Measurements from ENCODE around the gene ARHGAP10.
A peak's percentile ranks its signal among the peaks of the same experiment; 100 is the strongest.

Gene ARHGAP10

DNA sequence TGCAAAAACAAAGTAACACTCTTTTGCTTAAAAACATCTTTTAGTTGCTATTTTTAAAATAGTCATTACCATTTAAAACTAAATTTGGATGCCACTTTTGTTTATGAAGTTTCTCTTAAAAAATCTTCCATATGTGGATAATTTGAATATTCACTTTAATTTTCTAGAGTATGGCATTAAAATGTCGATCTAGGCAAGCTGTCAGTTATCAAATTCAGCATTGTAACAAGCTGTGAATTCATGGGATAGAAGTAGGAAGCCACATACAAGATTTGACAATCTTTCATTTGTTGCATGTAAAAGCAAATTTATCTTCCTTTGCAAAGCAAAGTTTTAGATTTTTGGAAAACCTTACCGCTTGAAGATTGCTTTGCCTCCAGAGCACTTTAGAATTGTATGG is 191.5 kb downstream of the ARHGAP10 start:
- TF ChIP-seq, protein P1, sequence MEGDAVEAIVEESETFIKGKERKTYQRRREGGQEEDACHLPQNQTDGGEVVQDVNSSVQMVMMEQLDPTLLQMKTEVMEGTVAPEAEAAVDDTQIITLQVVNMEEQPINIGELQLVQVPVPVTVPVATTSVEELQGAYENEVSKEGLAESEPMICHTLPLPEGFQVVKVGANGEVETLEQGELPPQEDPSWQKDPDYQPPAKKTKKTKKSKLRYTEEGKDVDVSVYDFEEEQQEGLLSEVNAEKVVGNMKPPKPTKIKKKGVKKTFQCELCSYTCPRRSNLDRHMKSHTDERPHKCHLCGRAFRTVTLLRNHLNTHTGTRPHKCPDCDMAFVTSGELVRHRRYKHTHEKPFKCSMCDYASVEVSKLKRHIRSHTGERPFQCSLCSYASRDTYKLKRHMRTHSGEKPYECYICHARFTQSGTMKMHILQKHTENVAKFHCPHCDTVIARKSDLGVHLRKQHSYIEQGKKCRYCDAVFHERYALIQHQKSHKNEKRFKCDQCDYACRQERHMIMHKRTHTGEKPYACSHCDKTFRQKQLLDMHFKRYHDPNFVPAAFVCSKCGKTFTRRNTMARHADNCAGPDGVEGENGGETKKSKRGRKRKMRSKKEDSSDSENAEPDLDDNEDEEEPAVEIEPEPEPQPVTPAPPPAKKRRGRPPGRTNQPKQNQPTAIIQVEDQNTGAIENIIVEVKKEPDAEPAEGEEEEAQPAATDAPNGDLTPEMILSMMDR (IDR thresholded peaks at IDR 0.05; ENCODE audit: low read depth, low read length, missing control alignments) = no peak
- H3K4me3 ChIP-seq (ENCODE audit: low read depth, low read length) = no peak overlapping the region
- DNase-seq (ENCODE audit: low read depth) = no peak

DNA sequence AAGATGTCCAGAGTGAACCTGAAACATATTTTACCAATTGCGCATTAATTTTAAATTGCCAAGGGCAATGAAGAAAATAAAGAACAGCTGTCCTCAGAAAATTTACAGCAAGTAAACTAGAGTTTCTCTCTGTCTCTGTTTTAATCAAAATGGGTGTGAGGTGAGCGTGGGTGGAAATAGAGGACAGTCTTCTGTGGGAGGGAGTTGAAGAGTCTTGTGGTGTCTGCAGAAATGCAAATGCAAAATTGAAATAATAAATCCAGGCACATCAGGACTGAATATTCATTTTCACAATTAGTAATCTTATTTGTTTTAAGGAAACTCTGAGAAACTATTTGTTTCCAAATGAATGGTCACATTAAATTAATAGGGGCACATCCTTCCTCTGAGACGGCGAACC is 192.0 kb downstream of the ARHGAP10 start:
- TF ChIP-seq, protein P1 (IDR thresholded peaks at IDR 0.05; ENCODE audit: low read depth, low read length, missing control alignments) = no peak
- no peak overlapping the region for H3K4me3 ChIP-seq (ENCODE audit: low read depth, low read length)
- no peak for DNase-seq (ENCODE audit: low read depth)

DNA sequence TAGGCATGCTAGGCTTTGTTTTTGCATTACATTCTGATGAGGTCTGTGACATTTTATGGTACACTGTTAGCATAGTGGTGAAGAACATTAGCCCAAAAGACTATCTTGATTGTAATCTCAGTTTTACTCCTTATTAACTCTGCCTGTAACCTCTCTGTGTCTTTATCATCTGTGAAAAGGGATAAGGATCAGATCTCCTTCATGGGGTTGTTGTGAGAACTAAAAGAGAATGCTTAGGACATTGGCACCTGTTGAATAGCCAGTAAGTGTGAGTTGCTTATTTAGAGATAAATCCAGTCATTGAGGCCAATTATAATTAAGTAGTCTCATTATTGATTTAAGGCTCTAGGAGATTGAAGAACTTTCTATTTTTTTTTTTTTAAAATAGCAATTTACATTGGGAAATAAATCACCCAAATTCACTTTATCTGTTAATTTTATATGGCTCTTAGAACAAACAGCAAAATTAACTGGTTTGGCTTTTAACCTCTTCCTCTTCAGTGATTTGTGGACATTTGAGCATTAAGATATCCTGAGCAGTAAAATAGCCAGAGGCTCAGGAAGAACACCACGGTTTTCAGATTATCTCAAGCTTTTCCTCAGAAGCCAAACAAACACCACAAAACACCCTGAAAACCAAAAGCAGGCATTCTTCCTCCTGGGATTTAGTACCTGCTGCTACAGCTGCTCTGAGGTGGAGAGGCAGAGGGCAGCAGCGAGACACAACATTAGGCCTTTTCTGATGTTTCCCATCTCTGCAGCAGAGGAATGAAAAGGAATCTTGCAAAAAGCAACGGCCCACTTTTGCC is 192.9 kb downstream of the ARHGAP10 start:
- H3K4me3 ChIP-seq (ENCODE audit: low read depth, low read length) = no peak overlapping the region
- DNase-seq (ENCODE audit: low read depth) = no peak
- TF ChIP-seq, protein P1 (IDR thresholded peaks at IDR 0.05; ENCODE audit: low read depth, low read length, missing control alignments) = peak; percentile 46

DNA sequence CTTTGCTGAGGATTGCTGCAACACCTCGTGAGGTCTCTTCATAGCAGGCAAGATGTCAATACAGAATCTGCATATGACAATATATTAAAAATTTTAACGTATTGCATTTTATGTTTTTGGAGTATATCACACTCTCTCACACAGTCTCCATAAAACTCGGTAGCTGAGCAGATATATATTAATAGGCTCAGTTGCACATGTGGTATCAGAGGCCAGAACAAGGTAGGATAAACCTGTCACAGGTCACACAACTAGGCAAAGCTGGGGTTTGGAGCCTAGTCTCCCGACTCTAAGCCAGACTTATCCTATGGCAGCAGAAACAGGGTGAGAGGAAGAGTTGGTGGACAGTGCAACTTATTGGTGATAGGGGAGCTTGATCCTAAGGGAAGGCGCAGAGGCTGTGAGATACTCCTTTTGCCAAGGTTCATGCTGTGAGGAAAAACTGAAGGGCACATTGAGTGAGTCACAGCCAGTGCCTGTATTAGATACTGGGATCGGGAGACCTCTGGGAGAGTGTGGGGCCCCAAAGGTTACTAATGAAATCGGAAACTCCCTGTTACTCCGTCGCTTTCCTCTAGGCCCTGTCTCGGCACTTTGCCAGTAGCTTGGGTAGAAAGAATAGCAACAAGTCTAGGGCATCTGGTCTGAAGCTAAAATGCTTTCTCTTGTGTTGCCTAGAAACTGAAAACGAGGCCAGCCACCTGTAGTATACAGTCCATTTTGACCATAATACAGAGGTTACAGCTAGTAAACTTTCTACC is 195.7 kb downstream of the ARHGAP10 start:
- DNase-seq (ENCODE audit: low read depth) = no peak
- TF ChIP-seq, protein P1 (IDR thresholded peaks at IDR 0.05; ENCODE audit: low read depth, low read length, missing control alignments) = no peak

DNA sequence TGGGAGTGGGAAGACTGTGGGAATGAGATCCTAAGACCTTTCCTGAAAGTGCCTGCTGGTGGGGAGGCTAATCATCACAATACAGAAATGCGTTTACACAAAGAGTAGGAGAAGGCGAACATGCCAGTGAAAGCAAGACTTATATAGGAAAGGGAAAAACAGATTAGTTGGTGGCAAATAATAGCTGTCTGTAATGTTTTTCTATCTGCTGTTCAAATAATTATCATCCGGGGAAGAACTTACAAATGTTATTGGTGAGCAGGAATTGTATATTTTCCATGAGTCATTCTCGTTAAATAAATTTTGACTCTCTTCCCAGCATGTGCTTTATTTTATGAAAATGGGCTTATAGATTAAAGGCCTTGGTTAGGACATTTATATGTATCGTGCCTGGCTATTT is 196.5 kb downstream of the ARHGAP10 start:
- TF ChIP-seq, protein P1 (IDR thresholded peaks at IDR 0.05; ENCODE audit: low read depth, low read length, missing control alignments) = no peak
- no peak overlapping the region for H3K4me3 ChIP-seq (ENCODE audit: low read depth, low read length)
- DNase-seq (ENCODE audit: low read depth) = no peak

More for the DNA sequence above, 195.7 kb downstream of the ARHGAP10 start:
- H3K4me3 ChIP-seq (ENCODE audit: low read depth, low read length) = no peak overlapping the region

DNA sequence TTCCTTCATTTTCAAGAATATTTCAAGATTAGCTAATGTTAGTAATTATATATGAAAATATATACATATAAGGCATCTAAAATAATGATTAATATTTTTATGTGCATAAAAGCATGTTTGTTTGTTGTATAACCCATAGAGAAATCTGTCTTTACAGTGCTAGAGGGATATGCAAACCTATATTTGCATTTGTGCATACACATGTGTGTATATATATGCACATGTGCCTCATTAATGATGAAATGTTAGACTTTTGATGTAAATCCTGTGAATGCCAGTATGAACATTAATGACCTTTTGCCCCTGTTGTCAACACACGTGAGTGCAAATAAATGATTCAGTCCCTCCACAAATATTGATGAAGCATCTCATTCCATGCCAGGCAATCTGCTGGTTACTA is 197.9 kb downstream of the ARHGAP10 start:
- no peak overlapping the region for H3K4me3 ChIP-seq (ENCODE audit: low read depth, low read length)
- TF ChIP-seq, protein P1 (IDR thresholded peaks at IDR 0.05; ENCODE audit: low read depth, low read length, missing control alignments) = no peak
- DNase-seq (ENCODE audit: low read depth) = no peak
